Liver (tissue), 3 donors: ENCODE data around the gene HNF4A.

Experiments used
- CTCF ChIP-seq: fragments of 150-350 bp; IDR thresholded peaks from 2 replicates; pipeline ENCODE4 v1.5.1; 2017; ENCODE audit warnings: improper control_type of control experiment, low read depth, low read length; ENCODE audit not compliant: missing input control
- FOXA1 ChIP-seq: IDR thresholded peaks from 2 replicates; pipeline ENCODE4 v1.6.1; 2016; ENCODE audit warnings: antibody characterized with exemption
- GABPA ChIP-seq, 2 donors: IDR thresholded peaks in 1 of 2; conservative IDR thresholded peaks in 1 of 2; 2 replicates each; pipeline ENCODE4 v1.6.1; 2016; ENCODE audit warnings: antibody characterized with exemption in 2 of 2, mild to moderate bottlenecking in 1 of 2, moderate library complexity in 1 of 2
- HNF4G ChIP-seq: IDR thresholded peaks from 2 replicates; pipeline ENCODE4 v1.6.1; 2016; ENCODE audit warnings: antibody characterized with exemption
- JUND ChIP-seq, 2 donors: IDR thresholded peaks; 2 replicates each; pipeline ENCODE4 v1.6.1; 2016; ENCODE audit warnings: antibody characterized with exemption in 2 of 2
- RAD21 ChIP-seq, 2 donors: IDR thresholded peaks; 2 replicates each; pipeline ENCODE4 v1.6.1; 2016; ENCODE audit warnings: antibody characterized with exemption in 2 of 2, mild to moderate bottlenecking in 2 of 2
- SP1 ChIP-seq: IDR thresholded peaks from 2 replicates; pipeline ENCODE4 v1.6.1; 2018; ENCODE audit warnings: antibody characterized with exemption, mild to moderate bottlenecking
- TAF1 ChIP-seq: conservative IDR thresholded peaks from 2 replicates; pipeline ENCODE4 v1.6.1; 2016; ENCODE audit warnings: antibody characterized with exemption, mild to moderate bottlenecking
- YY1 ChIP-seq: IDR thresholded peaks from 2 replicates; pipeline ENCODE4 v1.6.1; 2016; ENCODE audit warnings: antibody characterized with exemption, mild to moderate bottlenecking
- TF ChIP-seq, protein P1 (sequence below): IDR thresholded peaks from 2 replicates; pipeline ENCODE4 v1.6.1; 2016; ENCODE audit warnings: antibody characterized with exemption, mild to moderate bottlenecking
- TF ChIP-seq, protein P2 (sequence below): IDR thresholded peaks from 2 replicates; pipeline ENCODE4 v1.6.1; 2016; ENCODE audit warnings: antibody characterized with exemption
- donor health status: healthy.
- donor health status: healthy.

DNA sequence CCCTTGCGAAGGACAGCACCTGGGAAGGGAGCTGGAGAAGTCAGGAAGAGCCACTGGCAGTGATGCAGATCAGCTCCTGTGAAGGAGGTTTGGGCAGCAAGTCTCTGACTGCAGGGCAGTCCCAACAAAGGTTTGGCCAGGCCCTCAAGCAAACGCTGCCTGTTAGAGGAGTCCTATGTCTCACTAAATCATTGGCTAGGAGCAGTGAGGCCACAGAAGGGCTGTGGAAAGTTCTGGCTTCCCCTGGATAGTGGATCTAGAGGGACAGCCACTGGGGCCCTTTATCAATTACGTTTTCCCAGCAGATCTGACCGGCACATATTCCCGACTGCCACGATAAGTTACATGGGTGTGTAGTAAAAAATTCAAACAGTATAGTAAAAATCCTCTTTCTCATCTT, 122.7 kb downstream of the HNF4A start:
- TF ChIP-seq JUND (IDR thresholded peaks at IDR 0.05) (no peak), RAD21 (IDR thresholded peaks at IDR 0.05) (no peak), CTCF (no peak), FOXA1 (no peak), TAF1 (no peak), HNF4G (no peak), GABPA (IDR thresholded peaks at IDR 0.05 in 1 of 2, conservative IDR thresholded peaks at IDR 0.05 in 1 of 2) (no peak), YY1 (no peak), SP1 (no peak)
- TF ChIP-seq, protein P1, sequence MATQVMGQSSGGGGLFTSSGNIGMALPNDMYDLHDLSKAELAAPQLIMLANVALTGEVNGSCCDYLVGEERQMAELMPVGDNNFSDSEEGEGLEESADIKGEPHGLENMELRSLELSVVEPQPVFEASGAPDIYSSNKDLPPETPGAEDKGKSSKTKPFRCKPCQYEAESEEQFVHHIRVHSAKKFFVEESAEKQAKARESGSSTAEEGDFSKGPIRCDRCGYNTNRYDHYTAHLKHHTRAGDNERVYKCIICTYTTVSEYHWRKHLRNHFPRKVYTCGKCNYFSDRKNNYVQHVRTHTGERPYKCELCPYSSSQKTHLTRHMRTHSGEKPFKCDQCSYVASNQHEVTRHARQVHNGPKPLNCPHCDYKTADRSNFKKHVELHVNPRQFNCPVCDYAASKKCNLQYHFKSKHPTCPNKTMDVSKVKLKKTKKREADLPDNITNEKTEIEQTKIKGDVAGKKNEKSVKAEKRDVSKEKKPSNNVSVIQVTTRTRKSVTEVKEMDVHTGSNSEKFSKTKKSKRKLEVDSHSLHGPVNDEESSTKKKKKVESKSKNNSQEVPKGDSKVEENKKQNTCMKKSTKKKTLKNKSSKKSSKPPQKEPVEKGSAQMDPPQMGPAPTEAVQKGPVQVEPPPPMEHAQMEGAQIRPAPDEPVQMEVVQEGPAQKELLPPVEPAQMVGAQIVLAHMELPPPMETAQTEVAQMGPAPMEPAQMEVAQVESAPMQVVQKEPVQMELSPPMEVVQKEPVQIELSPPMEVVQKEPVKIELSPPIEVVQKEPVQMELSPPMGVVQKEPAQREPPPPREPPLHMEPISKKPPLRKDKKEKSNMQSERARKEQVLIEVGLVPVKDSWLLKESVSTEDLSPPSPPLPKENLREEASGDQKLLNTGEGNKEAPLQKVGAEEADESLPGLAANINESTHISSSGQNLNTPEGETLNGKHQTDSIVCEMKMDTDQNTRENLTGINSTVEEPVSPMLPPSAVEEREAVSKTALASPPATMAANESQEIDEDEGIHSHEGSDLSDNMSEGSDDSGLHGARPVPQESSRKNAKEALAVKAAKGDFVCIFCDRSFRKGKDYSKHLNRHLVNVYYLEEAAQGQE = no peak
- TF ChIP-seq, protein P2, sequence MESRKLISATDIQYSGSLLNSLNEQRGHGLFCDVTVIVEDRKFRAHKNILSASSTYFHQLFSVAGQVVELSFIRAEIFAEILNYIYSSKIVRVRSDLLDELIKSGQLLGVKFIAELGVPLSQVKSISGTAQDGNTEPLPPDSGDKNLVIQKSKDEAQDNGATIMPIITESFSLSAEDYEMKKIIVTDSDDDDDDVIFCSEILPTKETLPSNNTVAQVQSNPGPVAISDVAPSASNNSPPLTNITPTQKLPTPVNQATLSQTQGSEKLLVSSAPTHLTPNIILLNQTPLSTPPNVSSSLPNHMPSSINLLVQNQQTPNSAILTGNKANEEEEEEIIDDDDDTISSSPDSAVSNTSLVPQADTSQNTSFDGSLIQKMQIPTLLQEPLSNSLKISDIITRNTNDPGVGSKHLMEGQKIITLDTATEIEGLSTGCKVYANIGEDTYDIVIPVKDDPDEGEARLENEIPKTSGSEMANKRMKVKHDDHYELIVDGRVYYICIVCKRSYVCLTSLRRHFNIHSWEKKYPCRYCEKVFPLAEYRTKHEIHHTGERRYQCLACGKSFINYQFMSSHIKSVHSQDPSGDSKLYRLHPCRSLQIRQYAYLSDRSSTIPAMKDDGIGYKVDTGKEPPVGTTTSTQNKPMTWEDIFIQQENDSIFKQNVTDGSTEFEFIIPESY = no peak
